ENCODE measurements around the gene PGF. TPM values are rescaled to one million over a fixed set of nuclear protein-coding genes. Genes with fewer than 3 reads are reported as not detected.

PGF gene
- total and polyA plus RNA-seq, 4 donors = 0.61 to 4.5 (median 1.8) TPM

DNA sequence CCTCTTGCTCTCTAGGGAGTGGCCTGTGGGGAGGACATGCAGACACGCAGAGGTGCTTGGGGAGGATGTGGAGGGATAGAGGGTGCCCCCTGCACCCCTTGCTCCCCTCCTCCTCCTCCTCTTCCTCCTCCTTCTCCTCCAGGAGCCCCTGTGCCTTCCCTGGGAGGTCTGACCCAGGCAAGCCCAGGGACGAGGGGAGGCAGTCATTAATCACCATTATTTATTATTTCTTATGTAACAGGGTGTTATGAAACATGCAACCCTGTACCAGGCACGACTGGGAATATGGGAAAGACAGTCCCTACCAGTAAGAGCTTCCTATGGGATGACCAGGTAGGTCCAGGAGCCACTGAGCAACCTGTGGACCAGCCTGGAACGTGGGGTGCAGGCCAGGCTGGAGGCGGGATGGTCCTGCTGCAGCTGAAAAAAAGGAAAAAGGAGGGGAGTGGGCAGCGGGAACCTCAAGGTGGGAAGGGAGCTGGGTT lies 22.5 kb upstream of the PGF start:
- H3K9ac ChIP-seq (ENCODE audit: low read depth in 1 of 2, low read length in 2 of 2) = no peak overlapping the region
- no peaks in the 10 kb centered on the region for H3K36me3 ChIP-seq (ENCODE audit: control insufficient read depth in 4 of 4, insufficient read depth in 3 of 4, low read depth in 1 of 4, low read length in 3 of 4)
- H3K27ac ChIP-seq (ENCODE audit: low read depth in 1 of 2, low read length in 2 of 2) = no peak overlapping the region
- no peak for TF ChIP-seq RXRA (IDR thresholded peaks at IDR 0.05)
- no peak for TF ChIP-seq NR2F2 (IDR thresholded peaks at IDR 0.05)
- no peak for TF ChIP-seq SP1 (IDR thresholded peaks at IDR 0.05)
- TF ChIP-seq YY1 (IDR thresholded peaks at IDR 0.05) = no peak
- TF ChIP-seq TAF1 (conservative IDR thresholded peaks at IDR 0.05) = no peak
- no peak for TF ChIP-seq FOXA2 (IDR thresholded peaks at IDR 0.05)
- TF ChIP-seq FOXA1 (IDR thresholded peaks at IDR 0.05) = no peak
- TF ChIP-seq, protein P1, sequence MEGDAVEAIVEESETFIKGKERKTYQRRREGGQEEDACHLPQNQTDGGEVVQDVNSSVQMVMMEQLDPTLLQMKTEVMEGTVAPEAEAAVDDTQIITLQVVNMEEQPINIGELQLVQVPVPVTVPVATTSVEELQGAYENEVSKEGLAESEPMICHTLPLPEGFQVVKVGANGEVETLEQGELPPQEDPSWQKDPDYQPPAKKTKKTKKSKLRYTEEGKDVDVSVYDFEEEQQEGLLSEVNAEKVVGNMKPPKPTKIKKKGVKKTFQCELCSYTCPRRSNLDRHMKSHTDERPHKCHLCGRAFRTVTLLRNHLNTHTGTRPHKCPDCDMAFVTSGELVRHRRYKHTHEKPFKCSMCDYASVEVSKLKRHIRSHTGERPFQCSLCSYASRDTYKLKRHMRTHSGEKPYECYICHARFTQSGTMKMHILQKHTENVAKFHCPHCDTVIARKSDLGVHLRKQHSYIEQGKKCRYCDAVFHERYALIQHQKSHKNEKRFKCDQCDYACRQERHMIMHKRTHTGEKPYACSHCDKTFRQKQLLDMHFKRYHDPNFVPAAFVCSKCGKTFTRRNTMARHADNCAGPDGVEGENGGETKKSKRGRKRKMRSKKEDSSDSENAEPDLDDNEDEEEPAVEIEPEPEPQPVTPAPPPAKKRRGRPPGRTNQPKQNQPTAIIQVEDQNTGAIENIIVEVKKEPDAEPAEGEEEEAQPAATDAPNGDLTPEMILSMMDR (IDR thresholded peaks at IDR 0.05; ENCODE audit: low read depth, low read length, missing input control) = no peak
- no peak for TF ChIP-seq RAD21 (IDR thresholded peaks at IDR 0.05)
- no peak for TF ChIP-seq HNF4G (IDR thresholded peaks at IDR 0.05)
- TF ChIP-seq, protein P2, sequence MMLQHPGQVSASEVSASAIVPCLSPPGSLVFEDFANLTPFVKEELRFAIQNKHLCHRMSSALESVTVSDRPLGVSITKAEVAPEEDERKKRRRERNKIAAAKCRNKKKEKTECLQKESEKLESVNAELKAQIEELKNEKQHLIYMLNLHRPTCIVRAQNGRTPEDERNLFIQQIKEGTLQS (IDR thresholded peaks at IDR 0.05) = no peak
- TF ChIP-seq EGR1 (IDR thresholded peaks at IDR 0.05; ENCODE audit: low read depth in 2 of 2) = no peak
- no peak for TF ChIP-seq GABPA (IDR thresholded peaks at IDR 0.05 in 1 of 2, conservative IDR thresholded peaks at IDR 0.05 in 1 of 2)
- TF ChIP-seq, protein P3, sequence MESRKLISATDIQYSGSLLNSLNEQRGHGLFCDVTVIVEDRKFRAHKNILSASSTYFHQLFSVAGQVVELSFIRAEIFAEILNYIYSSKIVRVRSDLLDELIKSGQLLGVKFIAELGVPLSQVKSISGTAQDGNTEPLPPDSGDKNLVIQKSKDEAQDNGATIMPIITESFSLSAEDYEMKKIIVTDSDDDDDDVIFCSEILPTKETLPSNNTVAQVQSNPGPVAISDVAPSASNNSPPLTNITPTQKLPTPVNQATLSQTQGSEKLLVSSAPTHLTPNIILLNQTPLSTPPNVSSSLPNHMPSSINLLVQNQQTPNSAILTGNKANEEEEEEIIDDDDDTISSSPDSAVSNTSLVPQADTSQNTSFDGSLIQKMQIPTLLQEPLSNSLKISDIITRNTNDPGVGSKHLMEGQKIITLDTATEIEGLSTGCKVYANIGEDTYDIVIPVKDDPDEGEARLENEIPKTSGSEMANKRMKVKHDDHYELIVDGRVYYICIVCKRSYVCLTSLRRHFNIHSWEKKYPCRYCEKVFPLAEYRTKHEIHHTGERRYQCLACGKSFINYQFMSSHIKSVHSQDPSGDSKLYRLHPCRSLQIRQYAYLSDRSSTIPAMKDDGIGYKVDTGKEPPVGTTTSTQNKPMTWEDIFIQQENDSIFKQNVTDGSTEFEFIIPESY (IDR thresholded peaks at IDR 0.05) = no peak
- TF ChIP-seq, protein P4, sequence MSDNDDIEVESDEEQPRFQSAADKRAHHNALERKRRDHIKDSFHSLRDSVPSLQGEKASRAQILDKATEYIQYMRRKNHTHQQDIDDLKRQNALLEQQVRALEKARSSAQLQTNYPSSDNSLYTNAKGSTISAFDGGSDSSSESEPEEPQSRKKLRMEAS (IDR thresholded peaks at IDR 0.05) = no peak
- no peak for TF ChIP-seq HNF4A (conservative IDR thresholded peaks at IDR 0.05)
- no peaks in the 10 kb centered on the region for H3K27me3 ChIP-seq (ENCODE audit: control insufficient read depth in 4 of 4, insufficient read depth in 4 of 4, low read length in 3 of 4)
- 60% methylated on average over 6 of the region's 6 CpGs for WGBS
- no peak overlapping the region for H3K4me3 ChIP-seq (ENCODE audit: low read depth in 1 of 3, low read length in 3 of 3)
- H3K9me3 ChIP-seq (ENCODE audit: control insufficient read depth in 4 of 4, low read length in 3 of 4) = no peaks in the 10 kb centered on the region
- H3K4me1 ChIP-seq (ENCODE audit: control insufficient read depth in 4 of 4, insufficient read depth in 4 of 4, low read length in 3 of 4) = peaks cover 0 to 4% (median 0%) of the 10 kb centered on the region in 4 donors
- no peak for DNase-seq (ENCODE audit: low spot score)

DNA sequence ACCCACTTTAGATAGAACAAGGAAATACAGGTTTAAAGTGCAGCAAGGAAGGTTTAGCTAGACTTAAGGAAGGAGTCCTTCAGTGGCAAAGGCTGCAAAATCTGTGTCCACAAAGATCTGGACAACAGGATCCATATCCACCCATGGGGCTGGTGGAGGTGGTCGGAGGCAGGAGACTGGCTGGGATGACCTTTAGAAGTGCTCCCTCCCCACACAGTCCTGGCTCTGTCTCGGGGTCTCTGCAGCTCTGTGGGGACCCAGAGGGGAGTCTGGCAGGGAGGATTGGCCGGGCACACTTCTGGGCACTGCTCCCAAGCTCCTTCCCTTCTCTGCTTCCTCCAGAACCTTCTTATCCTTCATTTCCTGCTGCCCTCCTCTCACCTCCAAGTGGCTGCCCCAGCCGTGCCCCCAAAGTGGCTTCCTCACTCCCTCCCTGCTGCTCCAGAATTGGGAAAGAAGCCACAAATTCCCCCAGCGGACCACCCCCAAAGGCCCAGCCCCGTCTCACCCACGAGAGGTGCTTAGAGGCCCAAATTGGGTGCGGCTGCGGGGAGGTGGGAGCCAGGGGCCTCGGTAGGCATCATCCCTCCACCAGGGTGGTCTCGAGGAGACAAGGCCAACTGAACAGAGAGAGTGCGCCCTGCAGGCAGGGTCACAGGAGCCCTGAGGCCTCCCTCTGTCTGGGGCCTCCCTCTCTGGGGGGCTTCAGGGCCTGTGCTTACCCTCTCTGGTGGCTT lies 21.9 kb upstream of the PGF start:
- H3K36me3 ChIP-seq (ENCODE audit: control insufficient read depth in 4 of 4, insufficient read depth in 3 of 4, low read depth in 1 of 4, low read length in 3 of 4) = no peaks in the 10 kb centered on the region
- H3K4me1 ChIP-seq (ENCODE audit: control insufficient read depth in 4 of 4, insufficient read depth in 4 of 4, low read length in 3 of 4) = peaks cover 0 to 4% (median 0%) of the 10 kb centered on the region in 4 donors
- H3K4me3 ChIP-seq (ENCODE audit: low read depth in 1 of 3, low read length in 3 of 3) = no peak overlapping the region
- no peaks in the 10 kb centered on the region for H3K27me3 ChIP-seq (ENCODE audit: control insufficient read depth in 4 of 4, insufficient read depth in 4 of 4, low read length in 3 of 4)
- no peak for DNase-seq (ENCODE audit: low spot score)
- no peak overlapping the region for H3K9ac ChIP-seq (ENCODE audit: low read depth in 1 of 2, low read length in 2 of 2)
- H3K27ac ChIP-seq (ENCODE audit: low read depth in 1 of 2, low read length in 2 of 2) = no peak overlapping the region
- 82% methylated on average over 12 of the region's 12 CpGs for WGBS
- no peaks in the 10 kb centered on the region for H3K9me3 ChIP-seq (ENCODE audit: control insufficient read depth in 4 of 4, low read length in 3 of 4)
- TF ChIP-seq YY1 (IDR thresholded peaks at IDR 0.05) (no peak), GABPA (IDR thresholded peaks at IDR 0.05 in 1 of 2, conservative IDR thresholded peaks at IDR 0.05 in 1 of 2) (no peak), FOXA2 (IDR thresholded peaks at IDR 0.05) (no peak), HNF4G (IDR thresholded peaks at IDR 0.05) (no peak), FOXA1 (IDR thresholded peaks at IDR 0.05) (no peak), SP1 (IDR thresholded peaks at IDR 0.05) (no peak), HNF4A (conservative IDR thresholded peaks at IDR 0.05) (no peak), RAD21 (IDR thresholded peaks at IDR 0.05) (no peak), TAF1 (conservative IDR thresholded peaks at IDR 0.05) (no peak), EGR1 (IDR thresholded peaks at IDR 0.05; ENCODE audit: low read depth in 2 of 2) (no peak)
- TF ChIP-seq, protein P4 (IDR thresholded peaks at IDR 0.05) = no peak
- TF ChIP-seq, protein P3 (IDR thresholded peaks at IDR 0.05) = no peak
- TF ChIP-seq, protein P2 (IDR thresholded peaks at IDR 0.05) = no peak
- TF ChIP-seq, protein P5, sequence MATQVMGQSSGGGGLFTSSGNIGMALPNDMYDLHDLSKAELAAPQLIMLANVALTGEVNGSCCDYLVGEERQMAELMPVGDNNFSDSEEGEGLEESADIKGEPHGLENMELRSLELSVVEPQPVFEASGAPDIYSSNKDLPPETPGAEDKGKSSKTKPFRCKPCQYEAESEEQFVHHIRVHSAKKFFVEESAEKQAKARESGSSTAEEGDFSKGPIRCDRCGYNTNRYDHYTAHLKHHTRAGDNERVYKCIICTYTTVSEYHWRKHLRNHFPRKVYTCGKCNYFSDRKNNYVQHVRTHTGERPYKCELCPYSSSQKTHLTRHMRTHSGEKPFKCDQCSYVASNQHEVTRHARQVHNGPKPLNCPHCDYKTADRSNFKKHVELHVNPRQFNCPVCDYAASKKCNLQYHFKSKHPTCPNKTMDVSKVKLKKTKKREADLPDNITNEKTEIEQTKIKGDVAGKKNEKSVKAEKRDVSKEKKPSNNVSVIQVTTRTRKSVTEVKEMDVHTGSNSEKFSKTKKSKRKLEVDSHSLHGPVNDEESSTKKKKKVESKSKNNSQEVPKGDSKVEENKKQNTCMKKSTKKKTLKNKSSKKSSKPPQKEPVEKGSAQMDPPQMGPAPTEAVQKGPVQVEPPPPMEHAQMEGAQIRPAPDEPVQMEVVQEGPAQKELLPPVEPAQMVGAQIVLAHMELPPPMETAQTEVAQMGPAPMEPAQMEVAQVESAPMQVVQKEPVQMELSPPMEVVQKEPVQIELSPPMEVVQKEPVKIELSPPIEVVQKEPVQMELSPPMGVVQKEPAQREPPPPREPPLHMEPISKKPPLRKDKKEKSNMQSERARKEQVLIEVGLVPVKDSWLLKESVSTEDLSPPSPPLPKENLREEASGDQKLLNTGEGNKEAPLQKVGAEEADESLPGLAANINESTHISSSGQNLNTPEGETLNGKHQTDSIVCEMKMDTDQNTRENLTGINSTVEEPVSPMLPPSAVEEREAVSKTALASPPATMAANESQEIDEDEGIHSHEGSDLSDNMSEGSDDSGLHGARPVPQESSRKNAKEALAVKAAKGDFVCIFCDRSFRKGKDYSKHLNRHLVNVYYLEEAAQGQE (IDR thresholded peaks at IDR 0.05) = no peak

Data from liver (tissue), 9 donors.